LNCaP clone FGC (cell line): ENCODE data around the gene LSMEM2.
"Not testable (repeated sequence)": the region's sequence is repeated elsewhere in the genome, so short reads cannot be mapped to it uniquely, and the experiment has no call there.

Experiments used
- DNase-seq: peaks from one replicate; pipeline ENCODE4 v3.0.0-alpha.2; 2011; ENCODE audit warnings: low read depth
- H3K4me3 ChIP-seq: 2 replicates; pipeline ENCODE4 v1.5.1; 2011; ENCODE audit warnings: mild to moderate bottlenecking, low read depth, low read length, control low read depth
- TF ChIP-seq, protein P1 (sequence below): IDR thresholded peaks from 2 replicates; pipeline ENCODE4 v1.5.1; 2012; ENCODE audit warnings: mild to moderate bottlenecking; ENCODE audit not compliant: control insufficient read depth, insufficient read depth; ENCODE audit errors: extremely low read depth

Gene LSMEM2

DNA sequence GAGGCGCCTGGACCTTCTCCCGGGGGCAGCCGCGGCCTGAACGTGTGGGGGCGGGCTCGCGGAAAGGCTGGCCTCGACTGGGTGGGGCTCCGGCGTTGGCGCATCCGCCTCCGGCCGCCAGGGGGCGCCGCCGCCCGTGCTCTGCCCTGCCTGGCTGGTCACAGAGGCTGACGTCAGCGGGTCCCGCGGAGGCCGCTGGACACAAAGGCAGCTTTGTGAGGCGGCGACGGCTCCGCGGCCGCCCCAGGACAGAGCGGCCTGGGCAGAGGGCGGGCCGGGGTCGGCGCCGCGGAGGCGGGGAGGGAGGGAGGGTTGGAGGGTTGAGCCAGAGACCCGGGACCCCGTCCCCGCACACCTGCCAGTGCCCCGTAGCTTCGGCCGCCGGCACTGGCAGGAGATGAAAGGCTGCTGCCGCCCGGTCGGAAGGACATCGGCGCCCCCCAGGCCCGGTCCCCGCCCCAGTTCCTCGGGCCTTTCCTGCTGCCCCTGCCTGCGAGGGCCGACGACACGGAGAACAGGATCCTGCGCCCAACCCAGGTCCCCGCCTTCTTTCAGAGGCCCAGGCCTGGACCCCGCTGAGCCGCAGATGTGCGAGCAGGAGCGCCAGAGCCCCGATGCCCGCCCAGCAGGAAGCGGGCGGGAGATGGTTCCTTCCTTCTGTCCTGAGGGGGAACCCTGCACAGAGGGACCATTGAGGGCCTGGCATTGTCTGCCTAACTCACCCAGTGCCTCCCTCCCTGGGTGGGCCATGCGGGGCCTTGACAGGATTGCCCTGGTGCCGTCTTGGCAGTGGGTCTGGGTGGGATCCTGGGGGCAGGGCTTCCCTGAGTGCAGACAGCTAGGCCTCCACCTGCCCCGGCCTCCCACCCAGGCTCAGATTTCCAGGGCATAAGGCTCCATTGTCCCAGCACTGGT, 18.6 kb upstream of the LSMEM2 start:
- TF ChIP-seq, protein P1, sequence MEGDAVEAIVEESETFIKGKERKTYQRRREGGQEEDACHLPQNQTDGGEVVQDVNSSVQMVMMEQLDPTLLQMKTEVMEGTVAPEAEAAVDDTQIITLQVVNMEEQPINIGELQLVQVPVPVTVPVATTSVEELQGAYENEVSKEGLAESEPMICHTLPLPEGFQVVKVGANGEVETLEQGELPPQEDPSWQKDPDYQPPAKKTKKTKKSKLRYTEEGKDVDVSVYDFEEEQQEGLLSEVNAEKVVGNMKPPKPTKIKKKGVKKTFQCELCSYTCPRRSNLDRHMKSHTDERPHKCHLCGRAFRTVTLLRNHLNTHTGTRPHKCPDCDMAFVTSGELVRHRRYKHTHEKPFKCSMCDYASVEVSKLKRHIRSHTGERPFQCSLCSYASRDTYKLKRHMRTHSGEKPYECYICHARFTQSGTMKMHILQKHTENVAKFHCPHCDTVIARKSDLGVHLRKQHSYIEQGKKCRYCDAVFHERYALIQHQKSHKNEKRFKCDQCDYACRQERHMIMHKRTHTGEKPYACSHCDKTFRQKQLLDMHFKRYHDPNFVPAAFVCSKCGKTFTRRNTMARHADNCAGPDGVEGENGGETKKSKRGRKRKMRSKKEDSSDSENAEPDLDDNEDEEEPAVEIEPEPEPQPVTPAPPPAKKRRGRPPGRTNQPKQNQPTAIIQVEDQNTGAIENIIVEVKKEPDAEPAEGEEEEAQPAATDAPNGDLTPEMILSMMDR, result peak; percentile 99
- peak overlapping the region; percentile 66 for H3K4me3 ChIP-seq
- DNase-seq, result peak; percentile 52

DNA sequence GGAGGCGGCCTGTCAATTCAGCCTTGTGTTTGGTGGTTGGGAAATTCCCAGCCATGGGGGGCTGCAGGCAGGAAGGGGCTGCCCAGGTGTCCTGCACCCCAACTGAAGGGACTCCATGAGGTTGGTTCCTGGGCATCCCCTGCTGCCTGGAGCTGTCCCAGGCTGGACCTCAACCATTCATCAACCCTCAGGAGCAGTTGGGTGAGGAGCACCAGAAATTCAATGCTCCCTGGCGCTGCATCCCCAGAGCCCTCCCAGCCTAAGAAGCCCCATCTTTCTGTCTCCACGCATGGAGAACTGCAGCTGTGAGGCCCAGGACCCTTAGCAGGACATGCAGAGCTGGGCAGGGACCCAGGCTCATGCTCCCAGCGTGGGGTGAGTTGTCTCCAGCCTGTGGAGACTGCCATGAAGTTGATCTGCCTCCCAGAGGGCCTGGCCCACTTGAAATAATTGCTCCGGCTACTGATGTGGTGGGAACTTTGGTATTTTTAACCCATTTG, 17.9 kb upstream of the LSMEM2 start:
- DNase-seq, result no peak
- TF ChIP-seq, protein P1, result no peak
- H3K4me3 ChIP-seq, result peak overlapping the region; percentile 66

DNA sequence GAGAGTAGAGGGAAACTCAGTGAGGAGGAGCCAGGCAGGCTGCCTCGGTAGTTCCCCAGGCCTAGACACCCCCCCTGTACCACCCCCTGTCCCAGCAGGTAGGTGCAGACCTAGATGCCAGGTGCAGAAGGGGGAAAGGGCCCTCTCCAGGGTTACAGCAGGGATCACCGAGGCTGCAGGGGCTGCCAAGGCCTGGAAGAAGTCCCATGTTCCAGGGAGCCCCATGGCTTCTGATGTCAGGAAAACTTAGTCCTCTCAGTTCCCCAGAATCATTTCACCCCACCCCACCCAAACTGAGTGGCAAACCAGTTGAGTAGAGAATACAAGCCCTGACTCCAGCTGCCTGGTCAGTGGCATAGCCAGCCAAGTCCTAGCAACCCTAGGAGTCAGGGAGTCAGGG, 17.4 kb upstream of the LSMEM2 start:
- DNase-seq, result no peak
- H3K4me3 ChIP-seq, result peak overlapping the region; percentile 66
- TF ChIP-seq, protein P1, result no peak

DNA sequence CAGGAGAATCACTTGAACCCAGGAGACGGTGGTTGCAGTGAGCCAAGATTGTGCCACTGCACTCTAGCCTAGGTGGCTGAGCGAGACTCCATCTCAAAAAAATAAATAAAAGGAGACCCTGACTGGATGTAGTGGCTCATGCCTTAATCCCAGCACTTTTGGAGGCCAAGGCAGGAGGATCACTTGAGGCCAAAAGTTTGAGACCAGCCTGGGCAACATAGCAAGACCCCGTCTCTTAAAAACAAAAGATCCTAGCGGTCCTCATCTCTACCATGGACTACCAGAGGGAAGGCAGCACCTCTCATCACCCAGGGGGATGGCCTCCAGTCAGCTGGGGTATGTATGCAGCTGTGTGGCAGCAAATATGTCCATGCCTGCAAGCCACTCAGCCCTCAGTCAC, 16.7 kb upstream of the LSMEM2 start:
- not testable (repeated sequence) for DNase-seq, H3K4me3 ChIP-seq

DNA sequence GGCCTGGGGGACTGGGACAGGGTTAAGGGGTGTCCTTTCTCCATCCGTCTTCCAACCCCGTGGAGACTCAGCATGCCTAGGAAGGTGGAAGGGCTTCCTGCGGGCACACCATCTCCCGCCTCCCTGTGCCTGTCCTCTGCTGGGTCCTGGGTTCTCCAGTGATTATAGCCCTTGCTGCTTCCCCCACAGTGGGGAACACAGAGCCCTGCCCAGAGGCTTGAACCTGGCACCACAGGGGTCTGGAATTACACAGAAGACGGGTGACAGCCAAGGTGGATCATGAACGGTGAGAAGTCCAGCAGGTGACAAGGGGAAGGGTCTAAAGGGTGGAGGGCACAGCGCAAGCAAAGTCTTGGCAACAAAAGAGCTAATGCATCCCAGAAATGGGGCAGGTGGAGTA, 16.1 kb upstream of the LSMEM2 start:
- DNase-seq, result no peak
- no peak overlapping the region for H3K4me3 ChIP-seq
- TF ChIP-seq, protein P1, result no peak

DNA sequence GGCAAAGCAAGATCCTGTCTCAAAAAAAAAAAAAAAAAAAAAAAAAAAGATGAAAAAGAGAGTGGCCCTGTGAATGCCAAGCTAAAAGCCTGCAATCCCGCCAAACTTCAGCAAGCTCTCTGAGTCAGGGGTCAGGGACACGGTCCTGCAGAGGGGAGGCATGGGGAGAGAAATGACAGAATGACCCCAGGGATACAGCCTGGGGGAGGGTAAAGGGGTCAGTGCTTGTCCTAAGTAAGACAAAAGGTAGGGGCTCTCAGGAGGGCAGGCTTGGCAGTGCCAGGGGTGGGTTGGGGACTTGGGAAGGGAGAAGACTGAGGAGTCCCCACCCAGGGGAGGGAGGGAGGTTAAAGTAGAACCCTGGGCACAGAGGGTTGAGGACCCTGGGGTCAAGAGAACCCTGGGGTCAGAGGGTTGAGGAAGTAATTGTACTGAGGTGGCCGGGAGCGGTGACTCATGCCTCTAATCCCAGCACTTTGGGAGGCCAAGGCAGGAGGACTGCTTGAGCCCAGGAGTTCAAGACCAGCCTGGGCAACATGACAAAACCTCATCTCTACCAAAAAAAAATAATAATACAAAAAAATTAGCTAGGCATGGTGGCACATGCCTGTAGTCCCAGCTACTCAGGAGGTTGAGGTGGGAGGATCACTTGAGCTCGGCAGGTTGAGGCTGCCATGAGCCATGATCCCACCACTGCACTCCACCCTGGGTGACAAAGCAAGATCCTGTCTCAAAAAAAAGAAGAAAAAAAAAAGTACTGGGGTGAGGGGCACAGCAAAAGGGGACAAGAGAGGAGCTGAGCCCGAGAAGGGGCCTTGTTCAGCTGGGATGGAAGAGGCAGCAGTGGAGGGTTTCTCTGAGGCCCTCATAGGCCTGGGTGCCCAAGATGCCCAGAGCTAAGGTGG, 15.2 kb upstream of the LSMEM2 start:
- TF ChIP-seq, protein P1, result no peak
- DNase-seq, result no peak
- H3K4me3 ChIP-seq, result no peak overlapping the region

DNA sequence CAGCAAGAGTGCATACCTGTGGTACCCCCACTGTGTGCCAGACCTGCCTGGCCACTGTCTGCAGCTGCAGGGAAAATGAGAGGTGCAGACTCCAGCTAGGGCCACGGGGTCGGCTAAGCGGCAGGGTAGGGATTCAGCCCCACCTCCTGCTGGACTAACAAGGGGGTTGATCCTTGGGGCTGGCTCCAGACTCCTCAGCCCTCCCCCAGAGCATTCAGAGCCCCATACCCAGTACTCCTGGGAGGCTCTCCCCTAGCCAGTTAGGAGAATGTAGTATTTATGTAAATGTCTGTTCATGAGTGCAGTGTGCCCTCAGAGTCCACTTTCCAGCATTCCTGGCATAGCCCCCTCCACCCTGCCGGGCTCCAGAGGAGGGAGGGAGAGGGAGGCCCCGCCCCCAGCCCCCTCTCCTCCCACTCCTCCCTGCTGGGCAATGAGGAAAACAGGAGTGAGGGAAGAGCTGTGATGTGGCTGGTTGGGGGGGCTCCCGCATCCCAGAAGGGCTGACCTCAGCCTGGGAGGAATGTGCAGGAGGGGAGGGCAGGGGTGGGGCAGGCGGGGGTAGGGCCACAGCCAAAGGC, 14.4 kb upstream of the LSMEM2 start:
- H3K4me3 ChIP-seq, result no peak overlapping the region
- DNase-seq, result no peak
- TF ChIP-seq, protein P1, result no peak
